GM21526 (cell line): ENCODE data around the gene ZNF574.

Experiments used
- ATAC-seq: cut with Tn5 transposase; IDR thresholded peaks from one replicate; pipeline ENCODE4 v1.9.1; 2021; ENCODE audit warnings: moderate library complexity; ENCODE audit not compliant: unreplicated experiment, low FRiP score

ZNF574 gene

DNA sequence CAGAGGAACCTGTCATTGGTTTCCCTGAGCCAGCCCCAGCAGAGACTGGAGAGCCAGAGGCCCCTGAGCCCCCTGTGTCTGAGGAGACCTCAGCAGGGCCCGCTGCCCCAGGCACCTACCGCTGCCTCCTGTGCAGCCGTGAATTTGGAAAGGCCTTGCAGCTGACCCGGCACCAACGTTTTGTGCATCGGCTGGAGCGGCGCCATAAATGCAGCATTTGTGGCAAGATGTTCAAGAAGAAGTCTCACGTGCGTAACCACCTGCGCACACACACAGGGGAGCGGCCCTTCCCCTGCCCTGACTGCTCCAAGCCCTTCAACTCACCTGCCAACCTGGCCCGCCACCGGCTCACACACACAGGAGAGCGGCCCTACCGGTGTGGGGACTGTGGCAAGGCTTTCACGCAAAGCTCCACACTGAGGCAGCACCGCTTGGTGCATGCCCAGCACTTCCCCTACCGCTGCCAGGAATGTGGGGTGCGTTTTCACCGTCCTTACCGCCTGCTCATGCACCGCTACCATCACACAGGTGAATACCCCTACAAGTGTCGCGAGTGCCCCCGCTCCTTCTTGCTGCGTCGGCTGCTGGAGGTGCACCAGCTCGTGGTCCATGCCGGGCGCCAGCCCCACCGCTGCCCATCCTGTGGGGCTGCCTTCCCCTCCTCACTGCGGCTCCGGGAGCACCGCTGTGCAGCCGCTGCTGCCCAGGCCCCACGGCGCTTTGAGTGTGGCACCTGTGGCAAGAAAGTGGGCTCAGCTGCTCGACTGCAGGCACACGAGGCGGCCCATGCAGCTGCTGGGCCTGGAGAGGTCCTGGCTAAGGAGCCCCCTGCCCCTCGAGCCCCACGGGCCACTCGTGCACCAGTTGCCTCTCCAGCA, 4.2 kb downstream of the ZNF574 start:
- ATAC-seq = no peak

DNA sequence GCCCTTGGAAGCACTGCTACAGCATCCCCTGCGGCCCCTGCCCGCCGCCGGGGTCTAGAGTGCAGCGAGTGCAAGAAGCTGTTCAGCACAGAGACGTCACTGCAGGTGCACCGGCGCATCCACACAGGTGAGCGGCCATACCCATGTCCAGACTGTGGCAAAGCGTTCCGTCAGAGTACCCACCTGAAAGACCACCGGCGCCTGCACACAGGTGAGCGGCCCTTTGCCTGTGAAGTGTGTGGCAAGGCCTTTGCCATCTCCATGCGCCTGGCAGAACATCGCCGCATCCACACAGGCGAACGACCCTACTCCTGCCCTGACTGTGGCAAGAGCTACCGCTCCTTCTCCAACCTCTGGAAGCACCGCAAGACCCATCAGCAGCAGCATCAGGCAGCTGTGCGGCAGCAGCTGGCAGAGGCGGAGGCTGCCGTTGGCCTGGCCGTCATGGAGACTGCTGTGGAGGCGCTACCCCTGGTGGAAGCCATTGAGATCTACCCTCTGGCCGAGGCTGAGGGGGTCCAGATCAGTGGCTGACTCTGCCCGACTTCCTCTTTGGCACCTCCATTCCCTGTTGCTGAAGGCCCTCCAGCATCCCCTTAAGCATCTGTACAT, 4.9 kb downstream of the ZNF574 start:
- ATAC-seq = no peak

DNA sequence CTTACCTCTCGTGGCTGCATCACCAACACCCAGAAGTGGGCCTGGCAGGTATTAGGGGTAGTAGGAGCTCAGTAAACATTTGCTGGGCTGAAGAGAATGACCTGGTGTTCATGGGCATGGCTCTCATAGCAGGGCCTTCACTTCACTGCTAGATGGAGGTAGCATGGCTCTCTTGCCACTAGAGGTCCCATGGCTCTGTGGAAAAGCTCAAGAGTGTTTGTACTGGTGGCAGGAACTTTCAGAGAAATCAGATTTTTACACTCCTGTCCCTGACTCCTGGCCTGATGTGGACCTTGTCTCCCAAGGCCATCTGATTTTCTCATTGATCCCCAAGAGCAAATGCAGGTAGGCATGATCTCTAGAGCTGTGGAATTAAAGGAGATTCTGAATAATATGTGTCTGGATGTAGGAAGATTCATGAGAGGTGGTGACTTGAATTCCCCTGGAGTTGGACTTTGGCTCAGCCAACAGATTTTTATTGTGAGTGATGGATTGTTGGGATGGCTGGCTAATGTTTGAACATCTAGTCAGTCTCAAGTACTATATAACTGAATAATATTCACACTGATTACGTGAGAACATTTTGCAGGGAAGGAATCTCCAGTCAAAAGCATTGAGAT, 5.7 kb downstream of the ZNF574 start:
- ATAC-seq = no peak

DNA sequence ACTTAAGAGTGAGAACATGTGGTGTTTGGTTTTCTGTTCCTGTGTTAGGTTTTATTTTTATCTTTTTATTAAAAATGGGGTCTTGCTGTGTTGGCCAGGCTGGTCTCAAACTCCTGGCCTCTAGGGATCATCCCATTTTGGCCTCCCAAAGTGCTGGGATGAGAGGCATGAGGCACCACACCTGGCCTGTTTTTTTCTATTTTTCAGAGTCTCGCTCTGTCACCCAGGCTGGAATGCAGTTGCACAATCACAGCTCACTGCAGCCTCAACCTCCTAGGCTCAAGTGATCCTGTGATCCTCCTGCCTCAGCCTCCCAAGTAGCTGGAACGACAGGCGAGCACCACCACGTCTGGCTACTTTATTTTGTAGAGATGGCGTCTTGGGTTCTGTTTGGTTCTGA, 7.6 kb downstream of the ZNF574 start:
- ATAC-seq = no peak

DNA sequence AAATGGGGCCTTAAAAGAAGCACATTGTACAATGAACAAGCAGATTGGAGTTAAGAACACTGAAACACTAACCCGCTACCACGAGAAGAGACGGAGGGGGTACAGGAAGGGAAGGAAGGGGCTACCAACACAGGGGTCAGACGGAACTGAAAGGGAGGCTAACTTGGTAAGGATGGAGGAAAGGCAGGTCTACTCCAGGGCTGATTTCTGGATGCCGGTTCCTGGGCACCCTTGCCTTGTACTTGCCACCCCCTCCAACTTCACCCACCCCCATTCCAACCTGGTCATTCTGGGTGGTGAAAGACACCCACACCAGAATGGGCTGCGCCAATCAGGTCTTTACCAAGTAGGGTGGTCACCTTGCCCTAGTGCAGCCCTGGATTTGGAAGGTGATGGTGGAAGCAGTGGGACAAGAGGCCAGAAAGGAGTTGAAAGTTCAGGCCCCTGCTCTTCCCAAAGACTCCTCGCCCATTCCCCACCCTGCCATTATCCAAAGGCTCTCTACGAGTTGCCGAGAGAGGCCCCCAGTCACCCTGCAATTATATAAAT, 10.3 kb downstream of the ZNF574 start:
- ATAC-seq = no peak

DNA sequence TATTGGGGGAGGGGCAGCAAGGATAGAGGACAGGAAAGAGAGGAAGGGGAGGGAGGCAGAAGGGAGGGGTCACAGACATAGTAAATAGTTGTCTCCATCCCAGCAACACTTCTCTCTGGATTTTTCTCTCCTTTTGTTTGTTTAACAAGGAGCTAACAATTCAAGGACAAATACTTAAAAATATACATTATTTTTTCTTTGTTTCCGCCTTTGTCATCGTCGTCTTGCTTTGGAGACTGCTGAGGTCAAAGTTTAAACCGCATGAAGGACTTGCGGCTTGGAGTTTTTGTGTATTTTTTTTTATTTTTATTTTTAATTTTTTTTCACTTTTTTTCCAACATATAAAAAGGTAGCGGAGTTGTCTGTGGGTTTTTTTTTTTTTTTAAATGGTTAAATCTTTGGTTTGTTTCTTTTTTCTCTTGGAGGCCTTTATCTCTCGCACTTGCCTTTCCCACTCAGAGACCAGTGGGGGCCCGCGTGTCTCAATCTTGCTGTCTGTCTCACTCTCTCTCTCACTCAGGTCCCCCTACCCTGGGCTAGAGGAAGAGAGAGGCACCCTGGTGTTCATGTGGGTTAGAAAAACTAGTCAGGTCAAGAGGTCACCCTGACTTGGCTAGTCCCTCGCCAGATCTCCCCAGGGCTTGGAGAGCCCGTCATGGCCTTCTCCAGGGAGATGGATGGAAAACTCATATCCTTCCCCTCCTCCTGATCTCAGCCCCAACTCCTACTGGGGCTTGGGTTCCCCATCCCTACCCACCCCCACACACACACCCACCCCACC, 11.0 kb downstream of the ZNF574 start:
- no peak for ATAC-seq

DNA sequence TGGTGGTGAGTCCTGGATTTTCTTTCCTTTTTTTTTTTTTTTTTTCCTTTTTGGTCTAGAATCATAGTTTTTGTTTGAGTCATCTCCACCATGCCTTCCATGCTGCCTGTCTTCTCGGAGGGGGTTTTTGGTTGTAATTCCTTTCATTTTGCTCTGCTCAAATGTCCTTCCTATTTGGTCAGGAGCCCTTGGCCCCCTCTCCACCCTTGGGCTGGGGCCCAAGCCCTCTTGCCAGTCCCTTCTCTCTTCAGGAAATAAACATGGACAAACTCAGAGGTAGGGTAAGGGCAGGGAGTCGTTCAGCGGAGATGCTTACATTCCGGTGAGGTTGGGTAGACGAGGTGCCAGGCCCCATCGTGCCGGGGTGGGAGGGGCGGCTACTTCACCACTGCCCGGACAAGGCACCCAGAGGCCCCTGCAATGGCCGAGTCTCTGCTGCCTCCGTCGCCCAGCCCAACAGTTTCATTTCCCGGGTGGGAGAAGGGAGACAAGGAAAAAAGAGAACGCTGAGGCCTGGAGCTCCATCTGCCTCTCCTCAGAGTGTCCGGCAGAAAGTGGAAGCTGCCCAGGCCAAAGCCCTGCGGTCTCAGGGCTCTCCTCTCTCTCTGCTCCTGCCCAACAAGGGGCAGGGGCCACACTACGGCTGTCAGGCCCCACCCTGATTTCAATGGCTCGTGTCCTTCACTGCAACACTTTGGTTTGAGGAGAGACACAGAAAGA, 12.7 kb downstream of the ZNF574 start:
- ATAC-seq = no peak

DNA sequence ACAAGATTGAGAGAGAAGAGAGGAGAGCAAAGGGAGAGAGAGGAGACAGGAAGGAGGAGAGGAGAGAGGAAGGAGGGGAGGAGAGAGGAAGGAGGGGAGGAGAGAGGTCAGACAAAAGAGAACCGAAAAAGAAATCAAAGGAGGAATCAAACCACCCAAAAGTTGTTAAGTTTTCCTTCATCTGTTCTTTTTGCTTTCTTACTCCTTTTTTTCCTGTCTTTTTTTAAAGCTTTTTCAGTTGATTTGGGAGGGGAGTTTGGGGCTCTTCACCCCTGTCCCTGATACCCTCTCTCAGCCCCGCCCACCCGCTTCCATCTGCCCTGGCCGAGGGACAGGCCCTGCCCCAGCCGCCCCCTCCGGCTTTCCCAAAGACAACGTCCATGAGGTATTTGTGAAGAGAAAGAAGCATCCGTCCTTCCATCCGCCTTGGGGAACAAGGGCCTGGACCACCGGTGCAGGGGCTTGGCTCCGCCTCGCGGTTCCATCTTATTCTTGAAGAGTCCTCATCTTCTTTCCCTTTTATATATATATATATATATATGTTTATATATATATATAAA, 13.3 kb downstream of the ZNF574 start:
- ATAC-seq = no peak

DNA sequence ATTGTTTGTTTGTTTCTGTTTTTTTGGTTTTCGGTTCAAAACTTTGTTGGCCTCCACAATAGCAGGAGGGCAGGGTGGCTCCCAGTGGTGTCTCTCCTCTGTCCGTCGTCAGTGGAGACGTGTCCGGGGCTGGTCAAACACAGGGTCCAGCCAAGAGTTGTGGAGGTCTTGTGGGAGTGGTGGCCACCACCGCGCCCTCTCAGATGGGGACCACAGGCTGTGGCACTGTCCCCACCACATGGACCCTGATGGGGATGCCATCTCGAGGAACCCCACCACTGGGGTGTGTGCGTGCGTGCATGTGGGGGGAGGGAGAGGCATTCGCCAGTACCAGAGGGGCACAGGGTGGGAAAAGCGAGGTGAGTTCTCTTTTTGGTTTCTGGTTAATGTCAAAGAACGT, 13.8 kb downstream of the ZNF574 start:
- no peak for ATAC-seq

DNA sequence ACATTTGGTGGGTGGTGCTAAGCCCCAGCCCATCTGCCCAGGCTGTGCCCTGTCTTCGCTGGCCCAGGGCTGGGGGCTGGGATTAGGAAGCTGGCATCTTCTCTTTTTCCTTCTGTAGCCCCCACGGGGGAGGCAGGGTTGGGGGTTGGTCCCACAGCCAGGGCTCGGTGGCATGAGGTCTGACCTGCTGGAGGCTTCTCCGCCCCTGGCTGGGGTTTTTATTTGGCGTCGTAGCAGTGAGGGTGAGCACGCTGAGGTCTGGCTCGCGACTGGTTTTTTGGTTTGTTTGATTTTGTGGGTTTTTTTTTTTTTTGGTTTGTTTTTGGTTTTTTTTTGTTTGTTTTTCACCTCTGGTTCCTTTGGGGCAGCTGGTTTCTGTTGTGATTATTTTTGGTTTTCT, 14.7 kb downstream of the ZNF574 start:
- no peak for ATAC-seq

DNA sequence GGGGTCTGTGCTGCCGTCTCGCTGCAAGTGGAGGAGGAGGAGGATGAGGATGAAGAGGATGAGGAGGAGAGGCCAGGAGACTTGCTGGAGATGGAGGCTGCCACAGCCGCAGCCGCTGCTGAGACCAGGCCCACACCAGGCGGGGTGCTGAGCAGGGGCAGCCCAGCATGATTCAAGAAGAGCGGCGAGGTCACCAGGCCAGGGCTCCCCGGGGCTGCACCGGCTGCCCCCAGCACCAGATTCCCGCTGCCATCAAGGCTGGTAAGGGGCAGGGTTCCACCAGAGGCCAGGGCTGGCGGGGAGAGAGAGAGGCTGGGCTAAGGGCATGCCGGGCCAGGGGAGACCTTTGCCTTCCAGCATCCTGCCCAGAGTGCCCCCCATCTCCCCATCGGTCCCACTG, 15.3 kb downstream of the ZNF574 start:
- no peak for ATAC-seq

DNA sequence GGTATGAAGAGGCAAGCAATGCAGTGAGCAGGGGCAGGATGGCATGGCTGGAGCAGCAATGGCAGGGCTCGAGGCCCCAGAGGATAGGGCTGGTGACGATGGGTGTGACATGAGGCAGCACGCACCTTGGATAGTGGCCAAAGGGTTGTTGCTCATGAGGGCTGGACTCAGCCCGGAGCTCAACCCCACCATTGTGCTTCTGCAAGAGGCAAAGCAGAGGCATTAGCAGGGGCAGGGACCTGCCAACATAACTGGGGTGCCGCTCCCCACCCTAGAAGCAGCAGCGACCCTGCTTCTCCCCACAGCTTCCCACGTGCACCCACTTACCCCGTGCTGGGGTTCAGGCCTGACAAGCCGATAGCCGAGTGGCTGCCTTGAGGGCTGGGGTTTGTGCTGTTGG, 15.8 kb downstream of the ZNF574 start:
- no peak for ATAC-seq

DNA sequence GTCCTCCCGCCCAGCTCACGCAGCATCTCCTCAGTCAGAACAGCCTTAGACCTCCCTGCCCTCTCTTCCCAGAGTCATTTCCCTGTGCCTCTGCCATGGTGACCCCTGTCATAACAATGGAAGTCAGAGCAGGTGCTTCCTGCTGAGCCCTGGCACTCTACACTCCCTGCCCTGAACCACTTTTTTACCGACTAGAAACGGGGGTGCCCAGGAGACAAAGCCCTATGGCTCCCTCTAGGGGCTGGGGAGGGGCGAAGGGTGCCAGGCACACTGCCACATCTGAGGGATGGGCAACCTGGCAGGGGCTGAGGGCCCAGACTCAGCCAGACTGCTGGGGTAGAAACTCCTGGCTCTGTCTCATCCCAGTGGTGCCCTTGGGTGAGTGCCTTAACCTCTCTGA, 16.4 kb downstream of the ZNF574 start:
- ATAC-seq = no peak

DNA sequence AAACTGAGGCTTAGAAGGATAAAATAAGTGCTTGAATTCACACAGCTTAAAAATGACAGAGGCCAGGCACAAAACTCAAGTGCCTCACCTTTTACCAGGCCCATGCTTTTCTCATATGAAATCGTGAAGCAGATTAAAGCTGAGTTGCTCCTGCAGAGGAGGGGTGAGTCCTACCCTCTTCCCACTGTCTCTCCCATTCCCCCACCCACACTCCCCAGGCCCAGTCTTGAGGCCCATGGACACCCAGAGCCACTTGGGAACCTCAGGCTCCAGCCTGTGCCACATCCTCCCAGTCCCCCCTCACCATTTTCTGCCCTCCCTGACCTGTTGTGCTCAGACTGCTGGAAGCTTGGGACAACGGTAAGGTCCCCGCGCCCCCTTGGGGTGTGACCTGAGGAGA, 17.5 kb downstream of the ZNF574 start:
- no peak for ATAC-seq

DNA sequence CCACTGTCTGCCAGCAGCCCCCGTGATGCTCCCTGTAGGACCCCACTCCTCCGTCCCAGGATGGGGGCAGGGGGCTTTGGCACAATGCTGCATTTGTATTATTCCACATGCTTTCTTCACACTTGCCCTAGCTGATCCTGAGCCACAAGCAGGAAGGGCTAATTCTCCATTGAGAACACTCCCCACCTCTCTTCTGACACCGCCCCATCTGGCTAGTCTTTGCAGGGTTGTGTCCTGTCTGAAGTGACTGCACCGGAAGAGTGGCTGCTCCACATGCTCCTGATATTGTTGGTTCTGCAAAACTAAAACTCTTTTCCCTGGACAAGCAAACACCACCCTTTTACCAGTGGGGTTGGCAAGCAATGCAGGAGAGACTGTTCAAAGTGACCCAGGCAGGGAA, 18.0 kb downstream of the ZNF574 start:
- ATAC-seq = no peak

DNA sequence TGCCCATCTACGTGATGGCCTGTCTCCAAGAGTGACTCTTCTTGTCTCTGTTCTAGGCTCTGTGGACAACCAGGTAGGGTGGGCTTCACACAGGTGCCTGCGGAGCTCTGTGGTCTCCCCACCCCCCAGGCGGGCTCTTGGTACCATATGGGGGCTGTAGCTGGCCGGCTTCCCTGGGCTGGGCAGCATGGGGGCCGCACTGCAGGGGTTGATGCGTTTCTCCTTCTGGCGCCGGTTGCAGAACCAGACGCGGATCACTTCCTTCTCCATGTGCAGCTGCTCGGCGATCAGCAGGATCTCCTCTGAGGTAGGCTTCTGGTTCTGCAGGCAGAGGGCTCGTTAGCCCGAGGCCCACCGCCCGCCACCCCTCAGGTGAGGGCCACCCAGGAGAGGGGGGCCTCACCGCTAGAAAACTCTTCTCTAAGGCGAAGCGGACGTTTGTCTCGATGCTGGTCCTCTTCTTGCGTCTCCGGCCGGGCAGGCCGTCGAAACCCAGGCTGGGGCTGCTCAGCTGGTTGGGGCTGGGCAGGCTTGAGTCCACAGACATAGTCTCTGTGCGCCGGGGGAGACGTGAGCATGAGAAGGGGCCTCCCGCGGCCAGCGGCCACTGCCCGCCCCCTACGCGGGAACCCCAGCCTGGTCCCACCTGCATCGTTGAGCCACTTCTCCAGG, 19.3 kb downstream of the ZNF574 start:
- ATAC-seq = no peak

DNA sequence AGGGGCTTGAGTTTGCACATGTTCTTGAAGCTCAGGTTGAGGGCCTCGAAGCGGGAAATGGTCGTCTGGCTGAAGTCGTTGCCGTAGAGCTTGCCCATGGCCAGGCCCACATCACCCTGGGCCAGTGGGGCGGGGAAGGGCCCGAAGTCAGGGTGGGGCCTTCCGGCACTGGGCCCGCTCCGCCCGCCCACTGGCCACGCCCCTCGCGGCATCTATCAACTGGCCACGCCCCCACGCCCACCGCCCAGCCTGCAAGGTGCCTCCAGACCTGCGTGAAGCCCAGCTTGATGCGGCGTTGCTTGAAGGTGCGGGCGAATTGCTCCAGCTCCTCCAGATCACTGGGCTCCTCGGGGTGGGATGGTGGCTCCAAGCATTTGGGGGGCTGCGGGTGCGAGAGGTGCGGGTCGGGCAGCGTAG, 19.9 kb downstream of the ZNF574 start:
- ATAC-seq = no peak

DNA sequence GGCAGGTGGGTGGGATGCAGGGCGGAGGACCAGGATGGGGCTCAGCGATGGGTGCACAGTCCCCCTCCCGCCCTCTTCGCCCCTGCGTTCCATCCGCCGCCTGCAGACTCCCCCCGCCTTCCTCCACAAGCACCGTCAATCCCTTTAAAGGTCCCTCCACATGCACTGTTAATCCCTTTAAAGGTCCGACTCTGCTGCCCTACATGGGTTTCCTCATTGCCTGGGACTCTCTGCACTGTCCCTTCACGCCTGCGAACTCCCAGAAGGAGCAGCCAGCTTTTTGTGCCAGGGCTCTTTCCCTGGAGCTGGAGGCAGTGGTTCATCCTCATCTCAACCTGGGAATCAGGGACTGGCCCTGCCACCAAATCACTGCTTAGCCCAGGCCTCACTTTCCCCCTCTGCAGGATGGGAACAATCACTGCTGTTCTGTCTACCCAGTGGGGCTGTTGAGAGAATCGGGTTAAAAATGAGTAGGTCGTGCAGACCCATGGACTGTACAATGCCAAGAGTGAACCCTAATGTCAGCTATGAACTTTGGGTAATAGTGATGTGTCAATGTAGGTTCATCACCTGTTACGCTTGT, 20.4 kb downstream of the ZNF574 start:
- no peak for ATAC-seq

DNA sequence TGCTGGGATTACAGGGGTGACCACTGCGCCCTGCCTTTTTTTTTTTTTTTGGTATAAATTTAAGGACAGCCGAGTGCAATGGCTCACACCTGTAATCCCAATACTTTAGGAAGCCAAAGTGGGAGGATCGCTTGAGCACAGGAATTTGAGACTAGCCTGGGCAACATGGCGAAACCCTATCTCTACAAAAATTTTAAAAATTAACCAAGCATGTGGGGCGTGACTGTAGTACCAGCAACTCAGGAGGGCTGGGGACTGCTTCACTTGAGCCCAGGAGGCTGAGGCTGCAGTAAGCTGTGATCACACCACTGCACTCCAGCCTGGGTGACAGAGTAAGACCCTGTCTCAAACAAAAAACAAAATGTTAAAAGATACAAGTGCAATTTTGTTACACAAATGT, 21.5 kb downstream of the ZNF574 start:
- no peak for ATAC-seq
